ENCODE data around the gene PXDN.

PXDN gene

GRCh38 chr2:1655461-1655860 lies 88.9 kb downstream of the PXDN start:
- no peaks in the 10 kb centered on the region for H3K36me3 ChIP-seq (ENCODE audit: control insufficient read depth, insufficient read depth, low read length)
- no peak for TF ChIP-seq CTCF (IDR thresholded peaks at IDR 0.05; ENCODE audit: insufficient read depth, low read length, poor library complexity, severe bottlenecking)
- no peaks in the 10 kb centered on the region for H3K27me3 ChIP-seq (replicated peaks; ENCODE audit: control insufficient read depth, insufficient read depth, low read length)
- no peak overlapping the region for H3K4me3 ChIP-seq (replicated peaks; ENCODE audit: low read depth, low read length)
- no peak for DNase-seq (ENCODE audit: extremely low read depth, insufficient read length)

- DNase-seq (ENCODE audit: extremely low read depth, insufficient read length) = no peak
- H3K4me3 ChIP-seq (replicated peaks; ENCODE audit: low read depth, low read length) = no peak overlapping the region
- H3K36me3 ChIP-seq (ENCODE audit: control insufficient read depth, insufficient read depth, low read length) = no peaks in the 10 kb centered on the region
- no peaks in the 10 kb centered on the region for H3K27me3 ChIP-seq (replicated peaks; ENCODE audit: control insufficient read depth, insufficient read depth, low read length)
- no peak for TF ChIP-seq CTCF (IDR thresholded peaks at IDR 0.05; ENCODE audit: insufficient read depth, low read length, poor library complexity, severe bottlenecking)
Measured at GRCh38 chr2:1654696-1655374, 89.5 kb downstream of the PXDN start.

GRCh38 chr2:1653956-1654695 lies 90.2 kb downstream of the PXDN start:
- no peak for DNase-seq (ENCODE audit: extremely low read depth, insufficient read length)
- Histone ChIP-seq H3K36me3 (ENCODE audit: control insufficient read depth, insufficient read depth, low read length) (no peaks in the 10 kb centered on the region), H3K4me3 (replicated peaks; ENCODE audit: low read depth, low read length) (no peak overlapping the region)

GRCh38 chr2:1652034-1652790 lies 92.1 kb downstream of the PXDN start:
- DNase-seq (ENCODE audit: extremely low read depth, insufficient read length) = no peak
- Histone ChIP-seq H3K27me3 (replicated peaks; ENCODE audit: control insufficient read depth, insufficient read depth, low read length) (no peaks in the 10 kb centered on the region), H3K36me3 (ENCODE audit: control insufficient read depth, insufficient read depth, low read length) (no peaks in the 10 kb centered on the region), H3K4me3 (replicated peaks; ENCODE audit: low read depth, low read length) (no peak overlapping the region)
- no peak for TF ChIP-seq CTCF (IDR thresholded peaks at IDR 0.05; ENCODE audit: insufficient read depth, low read length, poor library complexity, severe bottlenecking)

More at GRCh38 chr2:1653956-1654695, 90.2 kb downstream of the PXDN start:
- H3K27me3 ChIP-seq (replicated peaks; ENCODE audit: control insufficient read depth, insufficient read depth, low read length) = no peaks in the 10 kb centered on the region
- no peak for TF ChIP-seq CTCF (IDR thresholded peaks at IDR 0.05; ENCODE audit: insufficient read depth, low read length, poor library complexity, severe bottlenecking)

GRCh38 chr2:1651121-1652033 lies 92.9 kb downstream of the PXDN start:
- Histone ChIP-seq H3K36me3 (ENCODE audit: control insufficient read depth, insufficient read depth, low read length) (no peaks in the 10 kb centered on the region), H3K4me3 (replicated peaks; ENCODE audit: low read depth, low read length) (no peak overlapping the region), H3K27me3 (replicated peaks; ENCODE audit: control insufficient read depth, insufficient read depth, low read length) (no peaks in the 10 kb centered on the region)
- no peak for TF ChIP-seq CTCF (IDR thresholded peaks at IDR 0.05; ENCODE audit: insufficient read depth, low read length, poor library complexity, severe bottlenecking)
- no peak for DNase-seq (ENCODE audit: extremely low read depth, insufficient read length)

Measured in GM06990 (cell line).